Rectal smooth muscle tissue (tissue), 1 donor: ENCODE data around the gene B4GAT1.

Source experiments
- H3K27ac ChIP-seq: one replicate; pipeline ENCODE4 v1.7.0; 2013; ENCODE audit warnings: low read depth, low read length, inconsistent platforms
- H3K27me3 ChIP-seq: one replicate; pipeline ENCODE4 v1.7.0; 2013; ENCODE audit warnings: low read length; ENCODE audit not compliant: control insufficient read depth, insufficient read depth
- H3K36me3 ChIP-seq: one replicate; pipeline ENCODE4 v1.7.0; 2013; ENCODE audit warnings: low read length; ENCODE audit not compliant: control insufficient read depth, insufficient read depth
- H3K4me1 ChIP-seq: one replicate; pipeline ENCODE4 v1.7.0; 2013; ENCODE audit warnings: low read length; ENCODE audit not compliant: control insufficient read depth, insufficient read depth
- H3K4me3 ChIP-seq: one replicate; pipeline ENCODE4 v1.7.0; 2013; ENCODE audit warnings: low read length
- H3K9ac ChIP-seq: one replicate; pipeline ENCODE4 v1.7.0; 2013; ENCODE audit warnings: low read length

The B4GAT1 gene

GRCh38 chr11:66368484-66368883, 21.1 kb upstream of the B4GAT1 start:
- Histone ChIP-seq H3K4me3 (no peak overlapping the region), H3K4me1 (peaks cover 2% of the 10 kb centered on the region), H3K36me3 (no peaks in the 10 kb centered on the region), H3K27me3 (peaks cover 7% of the 10 kb centered on the region), H3K27ac (no peak overlapping the region), H3K9ac (no peak overlapping the region)

DNA sequence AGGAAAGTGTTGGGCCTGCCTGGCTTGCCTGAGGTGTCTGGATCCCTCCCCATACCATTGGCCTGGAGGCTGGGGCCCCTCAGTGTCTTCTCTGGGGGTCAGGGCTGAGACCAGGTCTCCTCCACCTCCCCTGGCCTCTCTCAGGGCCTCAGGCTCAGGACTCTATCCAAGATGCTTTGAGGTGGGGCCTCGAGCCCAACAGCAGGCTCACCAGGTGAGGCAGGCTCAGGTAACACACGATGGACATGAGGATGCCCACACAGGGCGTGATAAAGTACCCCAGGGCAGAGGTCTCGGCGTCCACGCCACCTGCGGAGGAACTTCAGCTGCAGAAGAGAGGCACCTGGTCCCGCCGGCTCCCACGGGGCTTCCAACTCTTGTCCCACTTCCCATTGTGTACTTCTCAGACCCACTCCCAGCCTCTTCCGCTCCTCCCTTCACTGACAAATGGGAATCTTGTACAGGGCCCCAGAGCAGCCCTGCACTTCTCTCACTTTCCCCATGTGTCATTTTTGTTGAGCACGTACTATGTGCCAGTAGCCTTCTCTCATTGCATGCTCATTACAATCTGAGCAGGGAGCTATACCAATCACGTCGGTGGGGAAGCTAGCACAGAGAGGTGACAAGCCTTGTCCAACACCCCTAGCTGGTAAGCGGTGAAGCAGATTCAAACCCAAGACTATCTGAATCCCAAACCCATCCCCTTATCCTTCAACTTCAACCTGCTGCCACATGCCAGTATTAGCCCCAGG, 20.3 kb upstream of the B4GAT1 start:
- no peak overlapping the region for H3K27ac ChIP-seq

DNA sequence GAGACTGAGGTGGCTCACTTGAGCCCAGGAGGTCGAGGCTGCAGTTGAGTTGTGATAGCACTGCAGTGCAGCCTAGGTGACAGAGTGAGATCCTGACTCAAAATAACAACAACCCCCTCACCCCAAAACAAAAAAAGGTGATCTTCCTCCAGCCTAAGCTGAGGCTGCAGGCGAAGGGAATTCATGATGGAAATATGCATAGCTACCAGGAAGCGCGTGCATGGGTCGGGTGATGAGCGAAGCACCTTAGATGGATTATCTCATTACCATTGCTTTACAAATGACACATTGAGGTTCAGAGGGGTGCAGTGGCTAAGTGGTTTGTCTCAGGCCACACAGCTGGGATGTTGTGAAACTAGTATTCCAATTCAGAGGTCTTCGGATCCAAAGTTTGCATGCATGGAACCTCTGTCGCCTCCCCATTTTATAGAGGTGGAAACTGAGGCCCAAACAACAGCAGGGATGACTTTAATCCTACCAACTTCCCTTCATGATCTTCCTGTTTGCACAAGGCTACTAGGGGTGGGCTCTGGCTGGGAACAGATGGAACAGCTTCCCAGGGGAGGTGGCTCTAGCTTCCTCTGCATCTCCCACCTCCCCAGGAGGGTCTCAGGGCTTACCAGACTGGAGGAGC, 19.5 kb upstream of the B4GAT1 start:
- Histone ChIP-seq H3K27ac (no peak overlapping the region), H3K9ac (no peak overlapping the region), H3K4me3 (no peak overlapping the region), H3K27me3 (peaks cover 2% of the 10 kb centered on the region), H3K4me1 (no peaks in the 10 kb centered on the region), H3K36me3 (no peaks in the 10 kb centered on the region)

More for the DNA sequence above, 20.3 kb upstream of the B4GAT1 start:
- Histone ChIP-seq H3K27me3 (peaks cover 4% of the 10 kb centered on the region), H3K4me3 (no peak overlapping the region), H3K9ac (no peak overlapping the region), H3K36me3 (no peaks in the 10 kb centered on the region), H3K4me1 (peaks cover 2% of the 10 kb centered on the region)

DNA sequence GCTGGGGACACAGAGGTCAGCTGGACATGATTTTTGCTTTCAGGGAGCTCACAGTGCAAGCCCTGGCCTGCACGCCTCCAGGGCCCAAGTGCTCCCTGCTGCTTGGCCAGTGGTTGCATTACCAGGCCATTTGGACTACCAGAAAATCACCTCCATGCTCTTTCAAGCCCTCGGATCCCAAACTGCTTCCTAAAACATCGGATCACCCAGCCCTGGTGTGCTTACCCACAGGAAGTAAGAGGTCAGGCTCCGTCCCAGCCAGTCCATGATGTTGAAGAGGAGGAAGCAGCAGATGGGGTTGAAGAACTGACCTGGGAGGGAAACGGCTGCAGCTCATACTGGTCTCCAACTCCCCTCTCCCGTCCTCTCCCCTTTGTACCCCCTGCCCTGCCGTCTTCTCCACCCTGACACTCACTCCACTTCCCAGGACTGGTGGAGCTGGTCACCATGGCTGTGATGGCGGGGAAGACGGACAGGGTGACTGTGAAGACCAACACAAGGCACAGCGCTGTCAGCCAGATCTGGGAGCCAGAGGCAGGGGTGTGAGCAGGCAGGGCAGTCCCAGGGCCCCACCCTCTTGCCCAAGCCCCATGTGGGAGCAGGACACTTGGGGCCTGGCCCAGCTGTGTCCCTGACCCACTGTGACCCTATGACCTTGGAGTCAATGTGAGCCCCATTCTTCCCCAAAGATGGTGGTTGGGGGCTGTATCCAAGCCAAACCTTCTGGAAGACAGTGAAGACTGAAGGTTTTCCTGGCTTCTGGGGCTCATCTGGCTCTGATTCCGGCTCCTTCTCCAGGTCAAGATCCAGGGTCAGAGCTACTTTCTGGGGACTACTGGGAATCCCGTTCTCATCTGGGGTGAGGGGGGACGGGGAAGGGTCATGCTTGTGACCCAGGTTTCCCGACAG, 18.5 kb upstream of the B4GAT1 start:
- no peaks in the 10 kb centered on the region for H3K36me3 ChIP-seq
- H3K27ac ChIP-seq, result no peak overlapping the region

GRCh38 chr11:66365166-66365565, 17.7 kb upstream of the B4GAT1 start:
- Histone ChIP-seq H3K9ac (no peak overlapping the region), H3K27me3 (peaks cover 2% of the 10 kb centered on the region), H3K27ac (no peak overlapping the region), H3K36me3 (no peaks in the 10 kb centered on the region), H3K4me1 (no peaks in the 10 kb centered on the region), H3K4me3 (no peak overlapping the region)

More for the DNA sequence above, 18.5 kb upstream of the B4GAT1 start:
- Histone ChIP-seq H3K9ac (no peak overlapping the region), H3K4me3 (no peak overlapping the region), H3K4me1 (no peaks in the 10 kb centered on the region), H3K27me3 (peaks cover 2% of the 10 kb centered on the region)

- H3K27ac ChIP-seq, result no peak overlapping the region
- no peaks in the 10 kb centered on the region for H3K27me3 ChIP-seq
These were observed 16.5 kb upstream of the B4GAT1 start for GRCh38 chr11:66363805-66364535.

DNA sequence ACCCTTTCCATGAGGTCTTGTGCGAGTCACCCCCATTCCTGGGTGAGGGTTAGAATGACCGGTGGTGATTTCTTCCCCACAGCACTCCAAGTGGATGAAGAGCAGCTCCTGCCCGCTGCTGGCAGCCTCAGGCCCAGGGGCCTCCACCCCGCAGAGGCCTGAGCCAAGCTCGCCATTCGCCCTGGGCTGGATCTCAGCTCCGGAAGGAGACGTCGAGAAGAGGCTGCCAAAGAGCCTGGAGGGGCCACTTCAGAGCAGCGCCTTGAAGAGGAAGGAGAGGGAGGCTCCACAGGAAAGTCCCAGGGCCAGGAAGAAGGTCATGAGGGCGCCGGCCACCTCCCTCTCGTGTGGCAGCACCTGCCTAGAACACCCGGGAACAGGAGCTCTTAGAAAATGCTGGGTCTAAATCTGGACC, 15.8 kb upstream of the B4GAT1 start:
- no peak overlapping the region for H3K9ac ChIP-seq
- no peak overlapping the region for H3K4me3 ChIP-seq
- no peaks in the 10 kb centered on the region for H3K27me3 ChIP-seq
- no peak overlapping the region for H3K27ac ChIP-seq
- no peaks in the 10 kb centered on the region for H3K36me3 ChIP-seq
- H3K4me1 ChIP-seq, result no peaks in the 10 kb centered on the region

More at GRCh38 chr11:66363805-66364535, 16.5 kb upstream of the B4GAT1 start:
- H3K4me3 ChIP-seq, result no peak overlapping the region
- no peaks in the 10 kb centered on the region for H3K36me3 ChIP-seq
- H3K9ac ChIP-seq, result no peak overlapping the region
- H3K4me1 ChIP-seq, result no peaks in the 10 kb centered on the region

GRCh38 chr11:66362481-66363147, 15.2 kb upstream of the B4GAT1 start:
- Histone ChIP-seq H3K27me3 (no peaks in the 10 kb centered on the region), H3K9ac (no peak overlapping the region), H3K4me1 (no peaks in the 10 kb centered on the region)

GRCh38 chr11:66361502-66361941, 14.1 kb upstream of the B4GAT1 start:
- no peaks in the 10 kb centered on the region for H3K27me3 ChIP-seq
- H3K36me3 ChIP-seq, result no peaks in the 10 kb centered on the region
- H3K4me3 ChIP-seq, result no peak overlapping the region
- no peak overlapping the region for H3K27ac ChIP-seq
- no peaks in the 10 kb centered on the region for H3K4me1 ChIP-seq
- no peak overlapping the region for H3K9ac ChIP-seq

More at GRCh38 chr11:66362481-66363147, 15.2 kb upstream of the B4GAT1 start:
- H3K36me3 ChIP-seq, result no peaks in the 10 kb centered on the region
- no peak overlapping the region for H3K27ac ChIP-seq
- no peak overlapping the region for H3K4me3 ChIP-seq

DNA sequence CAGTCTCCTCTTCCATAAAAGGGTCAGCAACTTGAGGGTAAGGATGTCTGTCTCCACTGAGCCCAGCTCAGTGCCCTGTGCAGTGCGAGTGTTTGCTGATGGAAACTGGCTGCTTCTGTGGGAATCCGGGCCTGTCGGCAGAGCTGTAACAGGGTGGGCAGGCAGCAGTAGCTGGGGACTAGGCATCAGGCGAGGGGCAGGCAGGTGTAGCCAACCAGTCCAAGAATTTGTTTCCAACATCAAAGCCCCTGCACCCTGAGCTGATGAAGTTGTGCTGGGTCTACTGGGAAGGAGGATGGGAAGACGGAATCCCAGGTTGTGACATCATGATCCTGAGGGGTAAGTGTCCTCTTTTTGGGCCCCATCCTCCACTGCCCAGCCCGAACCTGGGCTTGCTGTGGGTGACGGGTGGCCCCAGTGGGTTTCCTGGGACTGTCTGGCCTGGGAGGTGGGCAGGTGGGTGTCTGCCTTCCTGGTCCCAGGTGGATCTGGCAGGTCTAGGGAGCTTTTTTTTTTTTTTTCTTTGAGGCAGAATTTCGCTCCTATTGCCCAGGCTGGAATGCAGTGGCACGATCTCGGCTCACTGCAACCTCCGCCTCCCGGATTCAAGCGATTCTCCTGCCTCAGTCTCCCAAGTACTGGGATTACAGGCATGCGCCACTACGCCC, 13.1 kb upstream of the B4GAT1 start:
- H3K27ac ChIP-seq, result no peak overlapping the region

GRCh38 chr11:66359662-66360087, 12.2 kb upstream of the B4GAT1 start:
- Histone ChIP-seq H3K4me3 (no peak overlapping the region), H3K27me3 (no peaks in the 10 kb centered on the region), H3K9ac (no peak overlapping the region), H3K27ac (no peak overlapping the region), H3K4me1 (no peaks in the 10 kb centered on the region), H3K36me3 (no peaks in the 10 kb centered on the region)

More for the DNA sequence above, 13.1 kb upstream of the B4GAT1 start:
- H3K9ac ChIP-seq, result no peak overlapping the region
- H3K27me3 ChIP-seq, result no peaks in the 10 kb centered on the region
- H3K4me3 ChIP-seq, result no peak overlapping the region
- no peaks in the 10 kb centered on the region for H3K4me1 ChIP-seq
- H3K36me3 ChIP-seq, result no peaks in the 10 kb centered on the region
